OCI-LY7 (cell line): Measurements from ENCODE around the gene FSIP2. TPM values are rescaled to one million over a fixed set of nuclear protein-coding genes. Genes with fewer than 3 reads are reported as not detected.

Source experiments
- BruUV-seq: library from RNA; stranded (reverse); fragments of 400-500 nt; replicated peaks from 2 replicates; lab custom pipeline; 2021; lab: Mats Ljungman, UMichigan
- CTCF ChIA-PET: fragments of 300-600 bp; sonication (Branson Sonifier 250); formaldehyde crosslinking; loops from one replicate; lab custom pipeline; 2022; ENCODE audit warnings: antibody characterized with exemption; ENCODE audit not compliant: unreplicated experiment; lab: Charles Lee
- POLR2A ChIA-PET: fragments of 300-600 bp; sonication (Branson Sonifier 250); formaldehyde crosslinking; loops from one replicate; lab custom pipeline; 2022; ENCODE audit warnings: antibody characterized with exemption; lab: Charles Lee
- DNase-seq: peaks from one replicate; pipeline ENCODE4 v3.0.0-alpha.2; 2015; ENCODE audit warnings: low spot score
- H2AFZ ChIP-seq: fragments of 200-600 bp; sonication (generic), shearing (Covaris generic); 2 replicates; pipeline ENCODE4 v1.6.1; 2014; ENCODE audit warnings: mild to moderate bottlenecking, antibody characterized with exemption, low read length, moderate library complexity
- H3K27ac ChIP-seq: fragments of 200-600 bp; sonication (generic); 2 replicates; pipeline ENCODE4 v1.5.1; 2014; ENCODE audit warnings: mixed run types, low read depth, mild to moderate bottlenecking, moderate library complexity, low read length, inconsistent platforms; ENCODE audit not compliant: poor library complexity, severe bottlenecking
- H3K36me3 ChIP-seq: fragments of 200-600 bp; sonication (generic); 2 replicates; pipeline ENCODE4 v1.6.1; 2014; ENCODE audit warnings: mild to moderate bottlenecking, antibody characterized with exemption, low read length, moderate library complexity, mixed read lengths; ENCODE audit not compliant: insufficient read depth
- H3K4me1 ChIP-seq: fragments of 200-600 bp; sonication (generic); 2 replicates; pipeline ENCODE4 v1.5.1; 2014; ENCODE audit warnings: mild to moderate bottlenecking, low read length; ENCODE audit not compliant: insufficient read depth, poor library complexity, severe bottlenecking
- H3K4me2 ChIP-seq: fragments of 200-600 bp; sonication (generic); 2 replicates; pipeline ENCODE4 v1.6.1; 2014; ENCODE audit warnings: mild to moderate bottlenecking, low read length
- H3K4me3 ChIP-seq: fragments of 200-600 bp; sonication (generic); 2 replicates; pipeline ENCODE4 v1.5.1; 2014; ENCODE audit warnings: mild to moderate bottlenecking, low read depth, low read length; ENCODE audit not compliant: poor library complexity, severe bottlenecking
- H3K79me2 ChIP-seq: fragments of 200-600 bp; sonication (generic); 2 replicates; pipeline ENCODE4 v1.6.1; 2016; ENCODE audit warnings: low read depth, mild to moderate bottlenecking, low read length, moderate library complexity, mixed read lengths; ENCODE audit not compliant: insufficient read depth
- H3K9me2 ChIP-seq: fragments of 200-600 bp; sonication (generic); 2 replicates; pipeline ENCODE4 v1.6.1; 2016; ENCODE audit warnings: mild to moderate bottlenecking, low read length, mixed read lengths; ENCODE audit not compliant: insufficient read depth
- H3K9me3 ChIP-seq: fragments of 200-600 bp; sonication (generic); 2 replicates; pipeline ENCODE4 v1.6.1; 2014; ENCODE audit warnings: mild to moderate bottlenecking, mixed run types, low read length, mixed read lengths
- H4K20me1 ChIP-seq: fragments of 200-600 bp; sonication (generic); 2 replicates; pipeline ENCODE4 v1.6.1; 2014; ENCODE audit warnings: mild to moderate bottlenecking, antibody characterized with exemption, low read length, moderate library complexity, mixed read lengths; ENCODE audit not compliant: insufficient read depth
- EZH2phosphoT487 ChIP-seq: fragments of 200-600 bp; sonication (generic); IDR thresholded peaks from 2 replicates; pipeline ENCODE4 v1.6.1; 2018; ENCODE audit warnings: low read depth, borderline replicate concordance, mild to moderate bottlenecking, mixed run types, antibody characterized with exemption, low read length, moderate library complexity, mixed read lengths
- intact Hi-C: fragments of 100-400 bp; cut with micrococcal nuclease; formaldehyde crosslinking; loops from one replicate; pipeline ENCODE4 v1.10.0; 2022; ENCODE audit not compliant: unreplicated experiment
- total RNA-seq, 2 experiments: library from RNA; depleted of rRNA in 1 of 2; stranded (reverse); fragments of >200 nt in 1 of 2; shearing (Covaris generic) in 1 of 2; gene quantifications; 2 replicates each; pipeline ENCODE4 v1.2.3, GENCODE V29; 2014 to 2022
- TF ChIP-seq, protein P1 (sequence below): fragments of 200-600 bp; sonication (generic); conservative IDR thresholded peaks from 2 replicates; pipeline ENCODE4 v1.5.1; 2014; ENCODE audit warnings: mild to moderate bottlenecking, antibody characterized with exemption, low read length, moderate library complexity, mixed read lengths

Gene FSIP2
- total RNA-seq, 2 experiments from 2014 or later: 0.06 to 0.19 TPM

DNA sequence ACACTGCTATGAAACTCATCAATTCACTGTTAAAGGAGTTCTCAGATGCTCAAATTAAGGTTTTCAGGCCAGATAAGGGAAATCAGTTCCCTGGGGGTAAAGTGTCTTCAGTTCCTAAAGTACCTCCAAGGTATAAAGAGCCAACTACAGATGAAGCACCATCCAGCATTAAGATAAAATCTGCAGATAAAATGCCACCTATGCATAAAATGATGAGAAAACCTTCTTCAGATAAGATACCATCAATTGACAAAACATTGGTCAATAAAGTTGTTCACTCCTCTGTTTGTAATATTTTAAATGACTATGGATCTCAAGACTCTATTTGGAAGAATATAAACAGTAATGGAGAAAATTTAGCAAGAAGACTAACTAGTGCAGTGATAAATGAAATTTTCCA lies 68.2 kb downstream of the FSIP2 start:
- Histone ChIP-seq H3K27ac (no peak overlapping the region), H4K20me1 (no peaks in the 10 kb centered on the region), H3K4me3 (no peak overlapping the region), H3K4me2 (no peak overlapping the region), H3K4me1 (no peaks in the 10 kb centered on the region), H3K9me2 (no peaks in the 10 kb centered on the region), H2AFZ (no peak overlapping the region), H3K9me3 (no peaks in the 10 kb centered on the region), H3K36me3 (no peaks in the 10 kb centered on the region), H3K79me2 (no peaks in the 10 kb centered on the region)
- CTCF ChIA-PET: no interaction called here
- BruUV-seq: no TSS peak
- TF ChIP-seq, protein P1, sequence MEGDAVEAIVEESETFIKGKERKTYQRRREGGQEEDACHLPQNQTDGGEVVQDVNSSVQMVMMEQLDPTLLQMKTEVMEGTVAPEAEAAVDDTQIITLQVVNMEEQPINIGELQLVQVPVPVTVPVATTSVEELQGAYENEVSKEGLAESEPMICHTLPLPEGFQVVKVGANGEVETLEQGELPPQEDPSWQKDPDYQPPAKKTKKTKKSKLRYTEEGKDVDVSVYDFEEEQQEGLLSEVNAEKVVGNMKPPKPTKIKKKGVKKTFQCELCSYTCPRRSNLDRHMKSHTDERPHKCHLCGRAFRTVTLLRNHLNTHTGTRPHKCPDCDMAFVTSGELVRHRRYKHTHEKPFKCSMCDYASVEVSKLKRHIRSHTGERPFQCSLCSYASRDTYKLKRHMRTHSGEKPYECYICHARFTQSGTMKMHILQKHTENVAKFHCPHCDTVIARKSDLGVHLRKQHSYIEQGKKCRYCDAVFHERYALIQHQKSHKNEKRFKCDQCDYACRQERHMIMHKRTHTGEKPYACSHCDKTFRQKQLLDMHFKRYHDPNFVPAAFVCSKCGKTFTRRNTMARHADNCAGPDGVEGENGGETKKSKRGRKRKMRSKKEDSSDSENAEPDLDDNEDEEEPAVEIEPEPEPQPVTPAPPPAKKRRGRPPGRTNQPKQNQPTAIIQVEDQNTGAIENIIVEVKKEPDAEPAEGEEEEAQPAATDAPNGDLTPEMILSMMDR: no peak
- TF ChIP-seq EZH2phosphoT487: no peak
- intact Hi-C loops: no loop called here
- POLR2A ChIA-PET: no interaction called here
- DNase-seq: no peak

DNA sequence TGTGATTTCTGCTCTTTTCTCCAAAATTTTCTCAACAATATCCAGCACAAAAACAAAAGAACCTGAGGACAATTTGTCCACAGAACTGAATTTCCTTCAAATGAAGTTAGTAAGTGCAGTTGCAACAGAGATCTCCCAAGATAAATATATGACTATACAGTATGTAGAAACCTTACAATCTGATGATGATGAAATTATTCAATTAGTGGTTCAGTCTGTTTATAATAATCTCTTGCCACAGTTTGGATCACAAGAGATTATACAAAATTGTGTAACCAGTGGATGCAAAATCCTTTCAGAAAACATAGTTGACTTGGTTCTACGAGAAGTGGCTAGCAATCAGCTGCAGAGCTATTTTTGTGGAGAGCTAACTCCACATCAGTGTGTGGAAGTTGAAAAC lies 68.7 kb downstream of the FSIP2 start:
- TF ChIP-seq, protein P1: no peak
- no peak for TF ChIP-seq EZH2phosphoT487
- H3K9me3 ChIP-seq: no peaks in the 10 kb centered on the region
- no peaks in the 10 kb centered on the region for H3K9me2 ChIP-seq
- intact Hi-C loops: no loop called here
- H3K4me3 ChIP-seq: no peak overlapping the region
- no peak for DNase-seq
- no peaks in the 10 kb centered on the region for H4K20me1 ChIP-seq
- no peak overlapping the region for H3K27ac ChIP-seq
- BruUV-seq: no TSS peak
- H3K79me2 ChIP-seq: no peaks in the 10 kb centered on the region
- H3K4me1 ChIP-seq: no peaks in the 10 kb centered on the region
- no peak overlapping the region for H3K4me2 ChIP-seq
- ChIA-PET CTCF (no interaction called here), POLR2A (no interaction called here)
- H2AFZ ChIP-seq: no peak overlapping the region
- no peaks in the 10 kb centered on the region for H3K36me3 ChIP-seq

- POLR2A ChIA-PET: interaction anchor here (0.6 kb wide), 2 partner anchors 550 to 1998 kb away, joined by 3 read pairs; no protein-coding TSS in a partner anchor
- no peak overlapping the region for H2AFZ ChIP-seq
- no peak for DNase-seq
- no peak overlapping the region for H3K4me2 ChIP-seq
- no peak overlapping the region for H3K27ac ChIP-seq
- no peak for TF ChIP-seq EZH2phosphoT487
- TF ChIP-seq, protein P1: no peak
- no peaks in the 10 kb centered on the region for H3K9me3 ChIP-seq
- H3K79me2 ChIP-seq: no peaks in the 10 kb centered on the region
- CTCF ChIA-PET: no interaction called here
- H3K9me2 ChIP-seq: no peaks in the 10 kb centered on the region
- H3K4me1 ChIP-seq: no peaks in the 10 kb centered on the region
- intact Hi-C loops: no loop called here
- H3K4me3 ChIP-seq: no peak overlapping the region
- no TSS peak for BruUV-seq
- H4K20me1 ChIP-seq: no peaks in the 10 kb centered on the region
- no peaks in the 10 kb centered on the region for H3K36me3 ChIP-seq
Measured at GRCh38 chr2:185811580-185811979, 73.0 kb downstream of the FSIP2 start.
